HG03175 (cell line): ENCODE data around the gene OR8S1.
A peak's percentile ranks its signal among the peaks of the same experiment; 100 is the strongest.
"Not testable (repeated sequence)": the region's sequence is repeated elsewhere in the genome, so short reads cannot be mapped to it uniquely, and the experiment has no call there.

Source experiments
- ATAC-seq: cut with Tn5 transposase; IDR thresholded peaks from one replicate; pipeline ENCODE4 v1.9.1; 2021; ENCODE audit warnings: mild to moderate bottlenecking, moderate library complexity; ENCODE audit not compliant: unreplicated experiment

OR8S1 gene, protein sequence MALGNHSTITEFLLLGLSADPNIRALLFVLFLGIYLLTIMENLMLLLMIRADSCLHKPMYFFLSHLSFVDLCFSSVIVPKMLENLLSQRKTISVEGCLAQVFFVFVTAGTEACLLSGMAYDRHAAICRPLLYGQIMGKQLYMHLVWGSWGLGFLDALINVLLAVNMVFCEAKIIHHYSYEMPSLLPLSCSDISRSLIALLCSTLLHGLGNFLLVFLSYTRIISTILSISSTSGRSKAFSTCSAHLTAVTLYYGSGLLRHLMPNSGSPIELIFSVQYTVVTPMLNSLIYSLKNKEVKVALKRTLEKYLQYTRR

DNA sequence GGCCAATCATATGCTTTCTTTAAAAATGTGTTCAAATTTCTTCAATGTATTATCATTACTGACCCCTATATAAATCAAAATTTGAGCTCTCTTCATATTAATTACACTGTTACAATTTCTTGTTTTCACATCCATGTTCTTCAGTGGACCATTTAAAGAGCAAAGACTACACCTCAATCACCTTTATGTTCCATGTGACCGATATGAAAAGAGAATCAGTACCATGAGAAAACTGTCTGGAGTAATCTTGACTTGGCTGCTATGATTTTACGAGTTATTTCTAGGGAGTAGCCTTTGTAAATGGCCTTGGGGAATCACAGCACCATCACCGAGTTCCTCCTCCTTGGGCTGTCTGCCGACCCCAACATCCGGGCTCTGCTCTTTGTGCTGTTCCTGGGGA is at the start of gene OR8S1:
TSS of gene OR8S1 (plus strand) at position 301 of the 400 bp plus-strand sequence. CDS start at position 301, 0 bp downstream.
- no peak for ATAC-seq

DNA sequence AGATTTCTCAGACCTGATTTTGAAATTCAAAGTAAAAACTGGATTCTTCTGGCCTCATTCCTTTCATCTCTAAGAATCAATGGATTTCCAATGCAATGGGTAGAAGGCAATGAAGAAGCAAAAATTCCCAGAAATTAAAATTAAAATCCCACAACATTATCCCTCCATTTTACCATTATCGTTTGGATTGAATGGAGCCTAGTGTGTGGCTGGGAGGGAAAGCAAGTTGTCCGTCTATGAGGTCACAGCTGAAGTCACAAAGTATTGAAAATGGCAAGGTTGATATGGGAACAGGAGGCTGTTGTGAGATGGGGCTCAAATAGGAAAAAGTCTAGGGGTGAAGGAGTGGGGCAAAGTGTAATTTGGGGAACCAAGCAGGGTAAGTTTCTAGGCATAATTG is 43.2 kb upstream of the OR8S1 start, which contains the start of gene C12orf54:
TSS of gene C12orf54 (plus strand) at position 301 of the 400 bp plus-strand sequence. CDS start 799 bp downstream, outside the sequence.
- ATAC-seq: no peak

GRCh38 chr12:48482930-48483329 is 42.5 kb upstream of the OR8S1 start:
- ATAC-seq: no peak

DNA sequence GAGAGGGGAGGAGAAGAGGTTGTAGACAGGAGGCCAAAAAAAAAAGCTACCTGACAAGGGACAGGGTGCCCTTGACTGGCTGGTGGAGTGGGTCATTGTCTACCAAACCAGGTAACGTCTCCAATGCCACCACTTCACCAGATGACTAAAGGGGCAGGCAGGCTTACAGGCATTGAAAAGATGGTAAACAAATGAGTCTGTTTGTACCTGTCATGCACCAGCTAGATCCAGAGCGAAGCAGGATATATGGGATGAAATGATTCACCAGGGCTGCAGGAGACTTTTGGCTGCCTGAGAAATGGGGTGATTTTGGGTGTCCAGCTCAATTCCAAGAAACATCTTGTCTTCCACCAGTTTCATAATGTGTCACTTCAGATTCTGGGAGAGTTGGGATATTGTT is 39.2 kb upstream of the OR8S1 start:
- ATAC-seq: no peak

DNA sequence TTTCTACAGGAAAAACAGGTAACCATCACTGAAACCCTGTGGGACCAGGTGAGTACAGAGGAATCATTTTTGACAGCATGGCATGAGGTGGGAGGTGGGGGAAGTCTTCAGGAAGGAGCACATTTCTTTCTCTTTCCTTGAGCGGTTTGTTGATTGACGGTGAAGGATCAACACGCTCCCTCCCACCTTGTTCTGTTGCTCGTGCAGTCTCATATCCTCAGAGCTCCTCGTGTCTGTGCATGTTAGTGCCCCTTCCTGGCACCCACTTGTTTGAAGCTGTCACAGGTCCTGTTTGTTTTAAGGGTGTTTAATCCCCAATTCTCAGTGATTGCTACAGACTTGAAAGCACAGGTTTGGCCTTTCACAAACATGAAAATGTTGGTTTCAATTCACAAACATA is 38.8 kb upstream of the OR8S1 start:
- no peak for ATAC-seq

DNA sequence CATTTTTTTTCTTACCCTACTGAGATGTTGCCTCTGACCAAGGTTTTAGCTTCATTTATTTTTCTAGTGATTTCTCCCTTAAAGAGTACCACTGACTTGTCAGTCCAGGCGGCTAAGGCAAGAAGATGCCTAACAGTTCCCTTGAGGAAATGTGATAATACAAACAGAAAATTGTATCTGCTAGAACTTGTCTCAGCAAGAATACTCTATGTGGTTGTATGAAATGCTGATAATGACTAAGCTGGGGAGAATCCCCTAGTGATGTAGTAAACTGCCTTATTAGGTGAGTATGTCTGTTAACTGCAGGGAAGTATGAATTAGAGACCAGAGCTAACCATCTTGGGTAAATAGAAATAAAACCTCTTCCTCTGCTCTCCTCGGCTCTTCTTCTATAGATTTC is 36.4 kb upstream of the OR8S1 start:
- no peak for ATAC-seq

- ATAC-seq: not testable (repeated sequence)
Measured at GRCh38 chr12:48489456-48489855, 36.0 kb upstream of the OR8S1 start.

DNA sequence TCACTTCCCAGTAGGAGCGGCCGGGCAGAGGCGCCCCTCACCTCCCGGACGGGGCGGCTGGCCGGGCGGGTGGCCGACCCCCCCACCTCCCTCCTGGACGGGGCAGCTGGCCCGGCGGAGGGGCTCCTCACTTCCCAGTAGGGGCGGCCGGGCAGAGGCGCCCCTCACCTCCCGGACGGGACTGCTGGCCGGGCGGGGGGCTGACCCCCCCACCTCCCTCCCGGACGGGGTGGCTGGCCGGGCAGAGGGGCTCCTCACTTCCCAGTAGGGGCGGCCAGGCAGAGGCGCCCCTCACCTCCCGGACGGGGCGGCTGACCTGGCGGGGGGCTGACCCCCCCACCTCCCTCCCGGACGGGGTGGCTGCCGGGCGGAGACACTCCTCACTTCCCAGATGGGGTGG is 25.2 kb upstream of the OR8S1 start:
- ATAC-seq: not testable (repeated sequence)

GRCh38 chr12:48506836-48507235 is 18.6 kb upstream of the OR8S1 start:
- not testable (repeated sequence) for ATAC-seq

GRCh38 chr12:48508987-48509386 is 16.4 kb upstream of the OR8S1 start:
- no peak for ATAC-seq

- ATAC-seq: no peak
Measured at GRCh38 chr12:48510111-48510510, 15.3 kb upstream of the OR8S1 start.

DNA sequence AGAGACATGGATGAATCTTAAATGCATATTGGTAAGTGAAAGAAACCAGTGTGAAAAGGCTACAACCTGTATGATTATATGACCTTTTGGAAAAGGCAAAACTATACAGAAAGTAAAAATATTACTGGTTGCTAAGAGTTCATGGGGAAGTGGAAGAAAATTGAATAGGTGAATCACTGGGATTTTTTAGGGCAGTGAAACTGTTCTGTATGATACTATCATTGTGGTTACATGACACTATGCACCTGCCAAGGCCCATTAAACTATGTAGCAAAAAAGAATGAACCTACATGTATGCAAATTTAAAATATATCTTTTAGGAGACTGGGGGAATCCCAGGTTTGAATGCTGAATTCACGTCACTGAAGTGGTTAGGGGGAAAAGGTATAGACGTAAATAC is 12.6 kb upstream of the OR8S1 start:
- ATAC-seq: peak; percentile 55

DNA sequence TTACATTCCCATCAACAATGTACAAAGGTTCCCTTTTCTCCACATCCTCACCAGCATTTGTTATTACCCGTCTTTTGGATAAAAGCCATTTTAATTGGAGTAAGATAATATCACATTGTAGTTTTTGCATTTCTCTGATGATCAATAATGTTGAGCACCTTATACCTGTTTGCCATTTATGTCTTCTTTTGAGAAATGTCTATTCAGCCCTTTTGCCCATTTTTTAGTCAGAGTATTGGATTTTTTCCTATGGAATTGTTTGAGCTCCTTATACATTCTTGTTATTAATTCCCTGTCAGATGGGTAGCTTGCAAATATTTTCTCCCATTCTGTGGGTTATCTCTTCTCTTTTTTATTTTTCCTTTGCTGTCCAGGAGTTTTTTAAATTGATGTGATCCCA is 10.7 kb upstream of the OR8S1 start:
- no peak for ATAC-seq

GRCh38 chr12:48520381-48520780 is 5.1 kb upstream of the OR8S1 start:
- ATAC-seq: not testable (repeated sequence)

GRCh38 chr12:48527891-48528670 is 2.6 kb downstream of the OR8S1 start:
- no peak for ATAC-seq

GRCh38 chr12:48532601-48533000 is 7.2 kb downstream of the OR8S1 start:
- no peak for ATAC-seq

DNA sequence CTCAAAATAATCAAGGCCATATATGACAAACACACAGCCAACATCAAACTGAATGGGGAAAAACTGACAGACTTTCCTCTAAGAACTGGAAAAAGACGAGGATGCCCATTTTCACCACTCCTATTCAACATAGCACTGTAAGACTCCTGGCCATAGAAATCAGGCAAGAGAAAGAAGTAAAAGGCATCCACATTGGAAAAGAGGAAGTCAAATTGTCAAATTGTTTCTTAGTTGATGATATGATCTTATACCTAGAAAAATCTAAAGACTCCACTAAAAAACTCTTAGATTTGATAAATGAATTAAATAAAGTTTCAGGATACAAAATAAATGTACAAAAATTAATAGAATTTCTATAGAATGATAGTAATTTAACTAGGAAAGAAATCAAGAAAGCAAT is 11.2 kb downstream of the OR8S1 start:
- ATAC-seq: no peak

DNA sequence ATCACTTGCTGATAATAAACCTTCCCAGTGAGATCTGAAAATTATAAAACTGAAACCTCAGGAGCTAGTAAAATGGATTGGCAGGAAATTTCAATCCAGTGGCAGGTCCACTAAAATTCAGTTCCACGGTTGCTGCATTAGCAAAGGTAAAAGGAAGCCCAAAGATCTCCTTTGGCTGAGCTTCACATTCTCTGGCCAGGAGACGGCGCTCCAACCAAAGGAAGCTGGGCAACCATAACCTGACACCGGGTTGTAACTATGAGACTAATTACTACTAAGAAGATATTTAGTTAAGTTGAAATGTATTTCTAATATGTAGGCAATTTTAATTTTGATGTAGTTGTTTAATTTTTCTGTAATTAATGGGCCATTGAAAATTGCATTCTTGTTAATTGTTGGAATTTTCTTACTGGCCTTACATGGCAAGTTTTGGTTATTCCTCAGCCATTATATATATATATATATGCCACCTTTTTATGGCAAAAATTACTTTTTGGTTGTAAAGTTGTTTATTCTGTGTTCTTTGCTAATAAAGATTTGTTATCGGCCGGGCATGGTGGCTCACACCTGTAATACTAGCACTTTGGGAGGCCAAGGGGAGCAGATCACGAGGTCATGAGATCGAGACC is 17.0 kb downstream of the OR8S1 start:
- ATAC-seq: no peak

DNA sequence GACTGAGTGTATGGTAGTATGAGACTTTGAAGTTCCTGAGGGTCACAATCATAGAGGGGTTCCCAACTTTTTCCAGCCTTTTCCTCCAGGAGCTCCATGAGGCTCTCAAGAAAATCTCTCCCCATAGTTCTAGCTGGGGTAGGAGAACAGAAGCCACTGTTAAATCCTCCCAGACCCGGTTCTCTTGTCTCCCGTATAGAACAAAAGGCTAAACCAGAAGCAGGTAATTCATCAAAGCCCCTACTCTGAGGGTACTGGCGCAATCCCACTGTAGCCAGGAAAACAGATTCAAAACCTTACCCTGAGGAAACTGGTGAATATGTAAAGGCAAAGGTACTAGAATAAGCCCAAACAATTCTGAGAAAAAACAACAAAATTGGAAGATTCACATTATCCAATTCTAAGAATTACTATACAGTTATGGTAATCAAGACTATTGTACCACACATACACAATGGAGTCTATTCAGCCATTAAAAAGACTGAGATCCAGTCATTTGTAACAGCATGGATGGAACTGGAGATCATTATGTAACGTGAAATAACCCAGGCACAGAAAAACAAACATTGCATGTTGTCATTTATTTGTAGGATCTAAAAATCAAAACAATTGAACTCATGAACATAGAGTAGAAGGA is 20.5 kb downstream of the OR8S1 start:
- no peak for ATAC-seq

- not testable (repeated sequence) for ATAC-seq
Measured at GRCh38 chr12:48547012-48547411, 21.6 kb downstream of the OR8S1 start.

DNA sequence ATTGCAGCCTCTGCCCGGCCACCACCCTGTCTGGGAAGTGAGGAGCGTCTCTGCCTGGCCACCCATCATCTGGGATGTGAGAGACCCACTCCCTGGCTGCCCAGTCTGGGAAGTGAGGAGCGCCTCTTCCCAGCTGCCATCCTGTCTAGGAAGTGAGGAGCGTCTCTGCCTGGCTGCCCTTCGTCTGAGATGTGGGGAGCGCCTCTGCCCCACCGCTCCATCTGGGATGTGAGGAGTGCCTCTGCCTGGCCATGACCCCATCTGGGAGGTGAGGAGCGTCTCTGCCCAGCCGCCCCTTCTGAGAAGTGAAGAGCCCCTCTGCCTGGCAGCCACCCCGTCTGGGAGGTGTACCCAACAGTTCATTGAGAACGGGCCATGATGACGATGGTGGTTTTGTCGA is 26.2 kb downstream of the OR8S1 start:
- not testable (repeated sequence) for ATAC-seq
